Thoracic aorta (tissue), 2 donors: ENCODE data around the gene HAPLN3. TPM values are rescaled to one million over a fixed set of nuclear protein-coding genes. Genes with fewer than 3 reads are reported as not detected.
A peak's percentile ranks its signal among the peaks of the same experiment; 100 is the strongest.

Source experiments
- ATAC-seq: fragments of 150-250 bp; one replicate; pipeline ENCODE4 v1.8.0; 2017; ENCODE audit warnings: low read depth; ENCODE audit not compliant: insufficient number of reproducible peaks, low FRiP score
- DNase-seq: peaks from one replicate; pipeline ENCODE4 v3.0.0-alpha.2; 2020; ENCODE audit warnings: low spot score
- H3K27ac ChIP-seq, 2 donors: fragments of 200-600 bp; sonication (generic); 1 replicate in 1 of 2; 2 replicates in 1 of 2; pipeline ENCODE4 v1.5.1; 2016; ENCODE audit warnings: mild to moderate bottlenecking in 2 of 2, moderate library complexity in 2 of 2
- H3K27me3 ChIP-seq: fragments of 200-600 bp; sonication (generic); replicated peaks from 2 replicates; pipeline ENCODE4 v1.6.0; 2016; ENCODE audit warnings: mild to moderate bottlenecking; ENCODE audit not compliant: insufficient read depth
- H3K36me3 ChIP-seq: fragments of 200-600 bp; sonication (generic); one replicate; pipeline ENCODE4 v1.5.1; 2016
- H3K4me1 ChIP-seq, 2 donors: fragments of 200-600 bp; sonication (generic); 1 replicate in 1 of 2; 2 replicates in 1 of 2; pipeline versions ENCODE4 v1.5.1 to v1.6.0; 2016; ENCODE audit warnings: low read depth in 2 of 2, mild to moderate bottlenecking in 1 of 2; ENCODE audit not compliant: control insufficient read depth in 1 of 2
- H3K4me3 ChIP-seq: fragments of 200-600 bp; sonication (generic); 2 replicates; pipeline ENCODE4 v1.5.1; 2016; ENCODE audit warnings: mild to moderate bottlenecking
- H3K9me3 ChIP-seq: fragments of 200-600 bp; sonication (generic); 2 replicates; pipeline ENCODE4 v1.5.1; 2016
- total RNA-seq, 2 donors: library from RNA; depleted of rRNA; stranded (reverse); fragments of >200 nt; gene quantifications; one replicate each; pipeline versions ENCODE4 v1.1.0 to v1.2.3, GENCODE V29; 2016
- TF ChIP-seq, protein P1 (sequence below): fragments of 200-600 bp; sonication (generic); IDR thresholded peaks from one replicate; pipeline ENCODE4 v1.5.1; 2019; ENCODE audit warnings: antibody characterized with exemption

The HAPLN3 gene
- total RNA-seq, 2 donors from 2014 or later, result 111 to 173 TPM

DNA sequence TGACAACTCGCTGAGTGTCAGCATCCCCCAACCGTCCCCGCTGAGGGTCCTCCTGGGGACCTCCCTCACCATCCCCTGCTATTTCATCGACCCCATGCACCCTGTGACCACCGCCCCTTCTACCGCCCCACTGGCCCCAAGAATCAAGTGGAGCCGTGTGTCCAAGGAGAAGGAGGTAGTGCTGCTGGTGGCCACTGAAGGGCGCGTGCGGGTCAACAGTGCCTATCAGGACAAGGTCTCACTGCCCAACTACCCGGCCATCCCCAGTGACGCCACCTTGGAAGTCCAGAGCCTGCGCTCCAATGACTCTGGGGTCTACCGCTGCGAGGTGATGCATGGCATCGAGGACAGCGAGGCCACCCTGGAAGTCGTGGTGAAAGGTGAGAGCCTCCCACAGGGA, 56.7 kb downstream of the HAPLN3 start:
- DNase-seq (no peak), ATAC-seq (no peak)
- no peaks in the 10 kb centered on the region for H3K27me3 ChIP-seq
- peaks cover 5% of the 10 kb centered on the region for H3K36me3 ChIP-seq
- H3K27ac ChIP-seq, result no peak overlapping the region
- TF ChIP-seq, protein P1, sequence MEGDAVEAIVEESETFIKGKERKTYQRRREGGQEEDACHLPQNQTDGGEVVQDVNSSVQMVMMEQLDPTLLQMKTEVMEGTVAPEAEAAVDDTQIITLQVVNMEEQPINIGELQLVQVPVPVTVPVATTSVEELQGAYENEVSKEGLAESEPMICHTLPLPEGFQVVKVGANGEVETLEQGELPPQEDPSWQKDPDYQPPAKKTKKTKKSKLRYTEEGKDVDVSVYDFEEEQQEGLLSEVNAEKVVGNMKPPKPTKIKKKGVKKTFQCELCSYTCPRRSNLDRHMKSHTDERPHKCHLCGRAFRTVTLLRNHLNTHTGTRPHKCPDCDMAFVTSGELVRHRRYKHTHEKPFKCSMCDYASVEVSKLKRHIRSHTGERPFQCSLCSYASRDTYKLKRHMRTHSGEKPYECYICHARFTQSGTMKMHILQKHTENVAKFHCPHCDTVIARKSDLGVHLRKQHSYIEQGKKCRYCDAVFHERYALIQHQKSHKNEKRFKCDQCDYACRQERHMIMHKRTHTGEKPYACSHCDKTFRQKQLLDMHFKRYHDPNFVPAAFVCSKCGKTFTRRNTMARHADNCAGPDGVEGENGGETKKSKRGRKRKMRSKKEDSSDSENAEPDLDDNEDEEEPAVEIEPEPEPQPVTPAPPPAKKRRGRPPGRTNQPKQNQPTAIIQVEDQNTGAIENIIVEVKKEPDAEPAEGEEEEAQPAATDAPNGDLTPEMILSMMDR, result no peak
- H3K4me1 ChIP-seq, result peaks cover 3 to 12% of the 10 kb centered on the region in 2 donors
- H3K9me3 ChIP-seq, result no peaks in the 10 kb centered on the region
- H3K4me3 ChIP-seq, result no peak overlapping the region

DNA sequence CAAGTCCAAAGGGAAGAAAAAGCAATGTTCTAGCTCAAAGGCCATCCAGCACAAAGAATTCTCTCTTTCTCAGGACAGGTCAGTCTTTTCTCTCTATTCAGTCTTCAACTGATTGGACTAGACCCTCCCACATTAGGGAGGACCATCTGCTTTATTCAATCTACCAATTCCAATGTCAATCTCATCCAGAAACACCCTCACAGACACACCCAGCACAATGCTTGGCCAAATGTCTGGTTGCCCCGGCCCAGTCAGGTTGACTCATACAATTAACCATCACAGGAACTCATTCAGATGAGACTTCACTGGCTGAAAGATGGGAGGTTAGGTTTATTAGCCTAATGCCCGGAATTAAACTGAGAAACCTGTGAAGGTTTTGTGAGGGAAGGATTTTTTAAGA, 59.7 kb downstream of the HAPLN3 start:
- TF ChIP-seq, protein P1, result no peak
- Histone ChIP-seq H3K36me3 (no peaks in the 10 kb centered on the region), H3K4me3 (no peak overlapping the region), H3K9me3 (no peaks in the 10 kb centered on the region), H3K4me1 (peaks cover 4 to 26% of the 10 kb centered on the region in 2 donors), H3K27me3 (no peaks in the 10 kb centered on the region), H3K27ac (no peak overlapping the region)
- no peak for DNase-seq
- ATAC-seq, result no peak

DNA sequence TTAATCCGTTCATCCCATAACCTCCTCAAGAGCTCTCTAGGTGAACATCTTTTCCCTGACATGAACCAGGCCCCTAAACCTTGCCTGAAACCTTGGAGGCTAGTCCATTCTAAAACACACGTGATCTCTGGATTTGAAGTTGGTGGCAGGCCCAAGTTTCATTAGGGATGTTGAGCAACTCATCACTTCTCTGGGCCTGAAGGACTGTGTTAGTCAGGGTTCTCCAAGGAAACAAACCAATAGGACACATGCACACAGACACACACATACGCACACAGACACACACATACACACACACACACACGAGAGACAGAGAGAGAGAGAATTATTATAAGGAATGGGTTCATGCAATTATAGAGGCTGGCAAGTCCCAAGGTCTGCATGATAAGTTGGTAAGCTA, 60.2 kb downstream of the HAPLN3 start:
- DNase-seq, result no peak
- no peak for ATAC-seq

DNA sequence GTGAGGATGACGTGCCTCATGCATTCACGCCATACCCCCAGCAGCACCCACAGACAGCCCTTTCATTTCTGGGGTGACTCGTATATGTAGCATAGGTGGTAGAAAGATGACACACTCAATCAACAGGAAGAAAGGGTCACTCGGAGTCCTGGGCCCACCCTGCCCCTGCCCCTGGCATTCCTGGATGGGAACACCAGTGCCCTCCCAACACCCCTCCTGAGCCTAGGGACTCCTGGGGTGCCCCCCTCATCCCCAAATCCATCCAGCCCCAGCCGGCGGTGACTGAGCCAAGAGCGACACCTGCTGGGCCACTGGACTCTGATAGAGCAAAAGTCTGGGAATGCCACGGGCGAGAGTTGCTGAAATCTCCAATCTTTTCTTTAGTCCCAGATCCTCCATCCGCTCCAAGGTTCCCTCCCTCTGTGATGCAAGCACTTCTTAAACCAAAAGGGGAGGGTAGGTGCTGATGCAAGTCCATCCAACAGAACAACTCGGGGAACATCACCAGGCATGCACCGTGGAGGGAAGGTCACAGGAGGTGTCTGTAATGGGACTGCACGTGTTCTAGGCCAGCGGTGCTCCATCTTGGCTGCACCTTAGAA, 61.0 kb downstream of the HAPLN3 start:
- H3K27me3 ChIP-seq, result no peaks in the 10 kb centered on the region
- peaks cover 4 to 26% of the 10 kb centered on the region in 2 donors for H3K4me1 ChIP-seq
- H3K4me3 ChIP-seq, result no peak overlapping the region
- ATAC-seq (peak; percentile 14), DNase-seq (peak; percentile 20)
- H3K27ac ChIP-seq, result peak overlapping the region; percentile 59 to 67
- H3K36me3 ChIP-seq, result no peaks in the 10 kb centered on the region
- TF ChIP-seq, protein P1, result peak; percentile 74
- no peaks in the 10 kb centered on the region for H3K9me3 ChIP-seq

More for the DNA sequence above, 60.2 kb downstream of the HAPLN3 start:
- TF ChIP-seq, protein P1, result no peak
- no peaks in the 10 kb centered on the region for H3K36me3 ChIP-seq
- no peak overlapping the region for H3K27ac ChIP-seq
- H3K9me3 ChIP-seq, result no peaks in the 10 kb centered on the region
- H3K4me1 ChIP-seq, result peaks cover 4 to 26% of the 10 kb centered on the region in 2 donors
- H3K27me3 ChIP-seq, result no peaks in the 10 kb centered on the region
- H3K4me3 ChIP-seq, result no peak overlapping the region

DNA sequence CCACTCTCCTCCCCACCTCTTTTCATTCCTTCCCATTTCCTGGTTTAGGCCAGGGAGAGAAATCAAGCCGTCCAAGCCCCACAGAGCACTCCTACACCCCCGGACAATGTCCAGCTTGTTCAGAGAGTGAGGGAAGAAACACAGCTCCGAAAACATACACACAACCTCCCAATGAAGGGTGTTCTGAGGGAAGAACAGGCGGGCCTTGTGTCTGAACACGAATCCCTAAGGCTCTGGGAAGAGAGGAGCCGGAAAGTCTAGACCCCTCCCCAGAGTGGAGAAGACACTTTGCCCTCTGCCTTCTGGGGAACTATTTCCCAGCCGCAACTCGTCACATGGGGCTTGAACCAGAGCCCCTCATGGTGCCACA, 61.6 kb downstream of the HAPLN3 start:
- Histone ChIP-seq H3K4me1 (peaks cover 4 to 26% of the 10 kb centered on the region in 2 donors), H3K27me3 (no peaks in the 10 kb centered on the region), H3K27ac (peak overlapping the region; percentile 59 to 67), H3K36me3 (no peaks in the 10 kb centered on the region), H3K4me3 (no peak overlapping the region), H3K9me3 (no peaks in the 10 kb centered on the region)
- ATAC-seq (no peak), DNase-seq (no peak)
- TF ChIP-seq, protein P1, result no peak
